Esophagus mucosa (tissue), 1 donor: ENCODE measurements around the gene HYKK. TPM values are rescaled to one million over a fixed set of nuclear protein-coding genes. Genes with fewer than 3 reads are reported as not detected.

Experiments used
- total RNA-seq: library from RNA; stranded (reverse); gene quantifications from one replicate; pipeline ENCODE4 v1.2.4, GENCODE V29; 2023
- donor health status: DM: yes; HTN: yes; CAD: no.

HYKK gene
- total RNA-seq, 1 donor from 2014 or later: 4.3 TPM

Other genes starting within 250 kb of the HYKK start
- 9.5 TPM for gene DNAJA4, start 243.0 kb upstream of the HYKK start, total RNA-seq
- gene SKIC8, start 208.0 kb upstream of the HYKK start, total RNA-seq: 38.3 TPM
- not detected for gene CRABP1, start 167.2 kb upstream of the HYKK start, total RNA-seq
- 33.0 TPM for gene IREB2, start 69.4 kb upstream of the HYKK start, total RNA-seq
- gene PSMA4, start 32.9 kb downstream of the HYKK start, total RNA-seq: 133 TPM
- gene CHRNA5, start 57.9 kb downstream of the HYKK start, total RNA-seq: 4.3 TPM
- 0.20 TPM for gene CHRNA3, start 113.4 kb downstream of the HYKK start, total RNA-seq
- 0.72 TPM for gene CHRNB4, start 133.6 kb downstream of the HYKK start, total RNA-seq